Effector memory CD8-positive, alpha-beta T cell (primary cell): ENCODE results near the gene VPS8.
"Not testable (repeated sequence)": the region's sequence is repeated elsewhere in the genome, so short reads cannot be mapped to it uniquely, and the experiment has no call there.

Source experiments
- ATAC-seq: fragments of 150-1000 bp; cut with Tn5 transposase; replicated peaks from 2 replicates; pipeline ENCODE4 v1.10.0; 2021; ENCODE audit warnings: mild to moderate bottlenecking, moderate library complexity
- DNase-seq, 3 experiments: peaks; one replicate each; pipeline ENCODE4 v3.0.0; 2021
- H3K27ac Mint-ChIP-seq, 2 donors: one replicate each; pipeline ENCODE4 v1.8.0; 2022; ENCODE audit warnings: mild to moderate bottlenecking in 2 of 2, mixed read lengths in 2 of 2, moderate library complexity in 2 of 2
- H3K27me3 Mint-ChIP-seq, 2 donors: one replicate each; pipeline ENCODE4 v1.8.0; 2022; ENCODE audit warnings: mixed read lengths in 2 of 2
- H3K36me3 Mint-ChIP-seq: one replicate; pipeline ENCODE4 v1.8.0; 2022; ENCODE audit warnings: mild to moderate bottlenecking, moderate library complexity, mixed read lengths; ENCODE audit not compliant: insufficient read depth
- H3K4me1 Mint-ChIP-seq, 2 donors: one replicate each; pipeline ENCODE4 v1.8.0; 2022; ENCODE audit warnings: low read depth in 2 of 2, mixed read lengths in 2 of 2
- H3K4me3 Mint-ChIP-seq, 2 donors: one replicate each; pipeline ENCODE4 v1.8.0; 2022; ENCODE audit warnings: mild to moderate bottlenecking in 2 of 2, mixed read lengths in 2 of 2, moderate library complexity in 2 of 2
- H3K9me3 Mint-ChIP-seq, 2 donors: one replicate each; pipeline ENCODE4 v1.8.0; 2022; ENCODE audit warnings: mixed read lengths in 2 of 2

The VPS8 gene

GRCh38 chr3:184944241-184944640 is 132.3 kb downstream of the VPS8 start:
- no peak overlapping the region for H3K27ac Mint-ChIP-seq
- DNase-seq (no peak), ATAC-seq (no peak)
- H3K9me3 Mint-ChIP-seq: no peaks in the 10 kb centered on the region
- no peak overlapping the region for H3K4me3 Mint-ChIP-seq
- H3K36me3 Mint-ChIP-seq: peaks cover 28% of the 10 kb centered on the region
- H3K4me1 Mint-ChIP-seq: no peaks in the 10 kb centered on the region
- H3K27me3 Mint-ChIP-seq: no peaks in the 10 kb centered on the region

GRCh38 chr3:184945886-184946625 is 134.1 kb downstream of the VPS8 start:
- H3K4me1 Mint-ChIP-seq: no peaks in the 10 kb centered on the region
- H3K27me3 Mint-ChIP-seq: no peaks in the 10 kb centered on the region
- no peak overlapping the region for H3K27ac Mint-ChIP-seq
- peaks cover 24% of the 10 kb centered on the region for H3K36me3 Mint-ChIP-seq
- H3K9me3 Mint-ChIP-seq: no peaks in the 10 kb centered on the region
- no peak for ATAC-seq
- H3K4me3 Mint-ChIP-seq: no peak overlapping the region
- no peak for DNase-seq

- Mint-ChIP-seq H3K36me3 (peaks cover 18% of the 10 kb centered on the region), H3K9me3 (no peaks in the 10 kb centered on the region), H3K4me3 (no peak overlapping the region), H3K4me1 (no peaks in the 10 kb centered on the region), H3K27ac (peak overlapping the region in 1 of 2 donors; percentile 26), H3K27me3 (no peaks in the 10 kb centered on the region)
- DNase-seq: no peak
- no peak for ATAC-seq
These were observed 135.0 kb downstream of the VPS8 start for GRCh38 chr3:184946917-184947316.

- Mint-ChIP-seq H3K4me1 (peaks cover 0 to 7% of the 10 kb centered on the region in 2 donors), H3K9me3 (no peaks in the 10 kb centered on the region), H3K36me3 (peaks cover 6% of the 10 kb centered on the region), H3K27me3 (no peaks in the 10 kb centered on the region), H3K4me3 (no peak overlapping the region), H3K27ac (no peak overlapping the region)
- ATAC-seq (no peak), DNase-seq (no peak)
These were observed 137.4 kb downstream of the VPS8 start for GRCh38 chr3:184949251-184949965.

GRCh38 chr3:184950816-184951215 is 138.8 kb downstream of the VPS8 start:
- not testable (repeated sequence) for ATAC-seq, DNase-seq, H3K27me3 Mint-ChIP-seq, H3K4me1 Mint-ChIP-seq, H3K36me3 Mint-ChIP-seq, H3K4me3 Mint-ChIP-seq, H3K9me3 Mint-ChIP-seq, H3K27ac Mint-ChIP-seq

- Mint-ChIP-seq H3K27me3 (no peaks in the 10 kb centered on the region), H3K27ac (peak overlapping the region in 1 of 2 donors; percentile 51), H3K9me3 (no peaks in the 10 kb centered on the region), H3K36me3 (peaks cover 6% of the 10 kb centered on the region), H3K4me1 (peaks cover 0 to 7% of the 10 kb centered on the region in 2 donors), H3K4me3 (no peak overlapping the region)
- ATAC-seq (no peak), DNase-seq (no peak)
These were observed 140.7 kb downstream of the VPS8 start for GRCh38 chr3:184952671-184953070.

GRCh38 chr3:184953401-184953800 is 141.4 kb downstream of the VPS8 start:
- H3K36me3 Mint-ChIP-seq: peaks cover 11% of the 10 kb centered on the region

GRCh38 chr3:184954251-184954650 is 142.3 kb downstream of the VPS8 start:
- H3K9me3 Mint-ChIP-seq: no peaks in the 10 kb centered on the region
- H3K36me3 Mint-ChIP-seq: peaks cover 15% of the 10 kb centered on the region
- no peak overlapping the region for H3K4me3 Mint-ChIP-seq
- no peak overlapping the region for H3K27ac Mint-ChIP-seq
- ATAC-seq (no peak), DNase-seq (no peak)
- no peaks in the 10 kb centered on the region for H3K27me3 Mint-ChIP-seq
- H3K4me1 Mint-ChIP-seq: peaks cover 0 to 7% of the 10 kb centered on the region in 2 donors

More at GRCh38 chr3:184953401-184953800, 141.4 kb downstream of the VPS8 start:
- Mint-ChIP-seq H3K27ac (peak overlapping the region in 1 of 2 donors; percentile 4), H3K4me3 (no peak overlapping the region), H3K9me3 (no peaks in the 10 kb centered on the region), H3K4me1 (peaks cover 0 to 7% of the 10 kb centered on the region in 2 donors), H3K27me3 (no peaks in the 10 kb centered on the region)
- DNase-seq: no peak
- no peak for ATAC-seq

- not testable (repeated sequence) for ATAC-seq, H3K4me1 Mint-ChIP-seq, DNase-seq, H3K27ac Mint-ChIP-seq, H3K9me3 Mint-ChIP-seq, H3K27me3 Mint-ChIP-seq, H3K4me3 Mint-ChIP-seq
- peaks cover 17% of the 10 kb centered on the region for H3K36me3 Mint-ChIP-seq
These were observed 142.9 kb downstream of the VPS8 start for GRCh38 chr3:184954851-184955250.

GRCh38 chr3:184965639-184966430 is 153.9 kb downstream of the VPS8 start:
- Mint-ChIP-seq H3K27ac (peak overlapping the region in 1 of 2 donors; percentile 16), H3K4me1 (peaks cover 0 to 8% of the 10 kb centered on the region in 2 donors), H3K9me3 (no peaks in the 10 kb centered on the region), H3K4me3 (no peak overlapping the region), H3K36me3 (peaks cover 42% of the 10 kb centered on the region), H3K27me3 (no peaks in the 10 kb centered on the region)
- no peak for DNase-seq
- ATAC-seq: no peak

- H3K27ac Mint-ChIP-seq: no peak overlapping the region
- peaks cover 40% of the 10 kb centered on the region for H3K36me3 Mint-ChIP-seq
- H3K4me1 Mint-ChIP-seq: peaks cover 0 to 8% of the 10 kb centered on the region in 2 donors
These were observed 156.1 kb downstream of the VPS8 start for GRCh38 chr3:184968115-184968514.

GRCh38 chr3:184970186-184970585 is 158.2 kb downstream of the VPS8 start:
- DNase-seq (no peak), ATAC-seq (no peak)
- no peak overlapping the region for H3K27ac Mint-ChIP-seq
- no peaks in the 10 kb centered on the region for H3K27me3 Mint-ChIP-seq
- H3K36me3 Mint-ChIP-seq: peaks cover 40% of the 10 kb centered on the region
- peaks cover 0 to 13% of the 10 kb centered on the region in 2 donors for H3K4me1 Mint-ChIP-seq
- H3K4me3 Mint-ChIP-seq: no peak overlapping the region
- no peaks in the 10 kb centered on the region for H3K9me3 Mint-ChIP-seq

More at GRCh38 chr3:184968115-184968514, 156.1 kb downstream of the VPS8 start:
- DNase-seq (no peak), ATAC-seq (no peak)
- Mint-ChIP-seq H3K27me3 (no peaks in the 10 kb centered on the region), H3K4me3 (no peak overlapping the region), H3K9me3 (no peaks in the 10 kb centered on the region)

GRCh38 chr3:184977796-184978195 is 165.8 kb downstream of the VPS8 start:
- Mint-ChIP-seq H3K27ac (no peak overlapping the region), H3K4me1 (peaks cover 6 to 18% of the 10 kb centered on the region in 2 donors), H3K27me3 (no peaks in the 10 kb centered on the region), H3K4me3 (no peak overlapping the region), H3K36me3 (peaks cover 6% of the 10 kb centered on the region), H3K9me3 (peaks cover 0 to 6% of the 10 kb centered on the region in 2 donors)
- DNase-seq (no peak), ATAC-seq (no peak)
